Large intestine (tissue), 3 donors: ENCODE data around the gene LSM3. TPM values are rescaled to one million over a fixed set of nuclear protein-coding genes. Genes with fewer than 3 reads are reported as not detected.
A peak's percentile ranks its signal among the peaks of the same experiment; 100 is the strongest.

ENCODE experiments used
- DNase-seq, 2 donors: peaks; one replicate each; pipeline versions ENCODE4 v3.0.0 to v3.0.0-alpha.2; 2013
- H3K27ac ChIP-seq: one replicate; pipeline ENCODE4 v1.5.1; 2013; ENCODE audit warnings: low read length
- H3K27me3 ChIP-seq: 2 replicates; pipeline ENCODE4 v1.6.1; 2013; ENCODE audit warnings: low read length; ENCODE audit not compliant: control insufficient read depth, insufficient read depth
- H3K36me3 ChIP-seq: 2 replicates; pipeline ENCODE4 v1.6.1; 2013; ENCODE audit warnings: low read length; ENCODE audit not compliant: control insufficient read depth, insufficient read depth
- H3K4me1 ChIP-seq: one replicate; pipeline ENCODE4 v1.6.1; 2013; ENCODE audit warnings: low read length; ENCODE audit not compliant: control insufficient read depth, insufficient read depth
- H3K4me3 ChIP-seq: one replicate; pipeline ENCODE4 v1.5.1; 2013; ENCODE audit warnings: low read length
- H3K9me3 ChIP-seq: one replicate; pipeline ENCODE4 v1.6.1; 2013; ENCODE audit warnings: mild to moderate bottlenecking, low read depth, low read length, moderate library complexity; ENCODE audit not compliant: control insufficient read depth
- WGBS: methylation state at CpG from one replicate; pipeline ENCODE4 v1.1.5; 2013; ENCODE audit warnings: low lambda C conversion rate; ENCODE audit not compliant: insufficient coverage; 5-methylcytosine and 5-hydroxymethylcytosine counted together
- polyA plus RNA-seq: library from polyadenylated mRNA; unstranded; fragments of 120-200 nt; gene quantifications from one replicate; pipeline ENCODE4 v1.2.1, GENCODE V29; 2013

Gene LSM3
- polyA plus RNA-seq, 1 donor, result 13.7 TPM

DNA sequence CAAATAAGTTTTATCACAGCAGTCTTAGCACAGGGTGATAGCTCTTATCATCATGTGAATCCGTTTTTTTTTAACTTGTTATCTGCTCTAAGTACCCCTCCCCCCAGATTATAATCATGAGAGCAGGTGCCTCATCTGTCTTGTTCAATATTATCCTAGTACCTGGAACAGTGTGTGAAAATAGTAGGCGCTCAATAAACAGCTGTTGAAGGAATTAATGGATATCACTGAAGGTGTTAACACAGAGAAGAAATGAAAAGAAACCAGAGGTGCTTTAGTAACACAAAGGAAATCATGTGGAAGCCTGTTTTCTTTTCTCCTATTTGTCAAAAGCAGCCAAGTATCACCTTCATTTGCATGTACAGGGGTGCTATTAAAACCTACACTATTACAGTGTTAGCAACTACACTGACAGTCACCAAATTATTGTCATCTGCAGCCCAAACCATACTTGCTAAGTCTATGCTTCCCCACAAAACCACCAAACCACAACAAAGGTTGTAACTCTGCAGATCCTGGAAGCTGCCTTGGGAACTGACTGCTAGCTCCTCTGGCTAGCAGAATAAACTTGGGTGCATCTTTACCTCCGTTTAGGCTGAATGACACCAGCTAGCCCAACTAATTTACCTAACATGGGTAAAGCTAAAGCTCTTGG is 3.1 kb upstream of the LSM3 start:
- no CpG with 5 or more reads among the region's 3 CpGs for WGBS
- Histone ChIP-seq H3K27me3 (no peaks in the 10 kb centered on the region), H3K4me1 (peaks cover 12% of the 10 kb centered on the region), H3K27ac (no peak overlapping the region), H3K9me3 (no peaks in the 10 kb centered on the region), H3K4me3 (no peak overlapping the region), H3K36me3 (peaks cover 24% of the 10 kb centered on the region)
- no peak for DNase-seq

DNA sequence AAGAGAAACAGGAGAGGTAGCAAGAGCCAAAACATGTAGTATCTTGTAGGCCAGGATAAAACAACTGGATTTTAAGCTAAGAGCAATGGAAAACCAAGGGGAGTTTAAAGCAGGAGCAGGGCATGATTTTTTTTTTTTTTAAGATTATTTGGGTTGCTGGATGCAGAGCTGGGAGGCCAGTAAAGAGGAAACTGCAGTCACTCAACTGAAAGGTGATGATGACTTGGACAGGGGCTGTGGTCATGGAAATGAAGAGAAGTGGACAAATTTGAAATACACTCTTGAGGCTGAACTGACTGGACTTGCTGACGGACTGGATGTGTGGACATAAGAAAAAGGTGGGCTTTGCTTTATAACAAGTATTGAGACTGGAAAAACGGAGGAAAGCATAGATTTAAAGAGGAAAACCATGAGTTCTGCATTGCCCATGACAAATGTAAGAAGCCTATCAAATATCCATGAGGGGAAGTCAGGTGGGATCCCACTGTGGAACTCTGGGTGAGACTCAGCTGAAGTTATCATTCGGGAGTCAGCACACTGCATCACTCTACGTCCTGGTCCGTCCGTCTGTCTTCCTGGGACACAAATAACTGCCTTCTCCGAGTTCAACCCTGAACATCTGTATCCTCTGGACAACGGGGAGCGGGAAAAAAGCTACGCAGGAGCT is 904 bp upstream of the LSM3 start:
- no peak for DNase-seq
- Histone ChIP-seq H3K27ac (peak overlapping the region; percentile 80), H3K36me3 (peaks cover 12% of the 10 kb centered on the region), H3K9me3 (no peaks in the 10 kb centered on the region), H3K27me3 (no peaks in the 10 kb centered on the region), H3K4me3 (peak overlapping the region; percentile 94), H3K4me1 (peaks cover 12% of the 10 kb centered on the region)
- WGBS, result 33% methylated on average over 2 of the region's 10 CpGs

DNA sequence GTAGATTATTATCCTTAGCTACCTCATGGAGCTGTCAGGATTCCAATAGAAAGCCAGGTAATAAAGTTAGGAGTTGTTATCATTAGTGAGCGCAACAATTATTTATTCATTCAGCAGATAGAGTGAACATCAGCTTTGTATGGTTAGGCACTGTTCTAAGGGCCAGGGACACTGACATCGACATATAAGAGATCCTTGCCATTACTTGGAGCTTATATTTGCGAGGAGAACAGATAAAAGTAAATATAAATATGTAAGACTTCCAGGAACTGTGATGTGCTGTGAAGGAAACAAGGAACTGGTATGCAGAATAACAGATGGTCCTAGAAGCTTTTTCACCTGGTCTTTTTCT is 473 bp downstream of the LSM3 start:
- Histone ChIP-seq H3K27ac (peak overlapping the region; percentile 59), H3K36me3 (peaks cover 16% of the 10 kb centered on the region), H3K9me3 (no peaks in the 10 kb centered on the region), H3K4me1 (peaks cover 12% of the 10 kb centered on the region), H3K4me3 (peak overlapping the region; percentile 94), H3K27me3 (no peaks in the 10 kb centered on the region)
- 0% methylated on average over 2 of the region's 3 CpGs for WGBS
- DNase-seq, result no peak

DNA sequence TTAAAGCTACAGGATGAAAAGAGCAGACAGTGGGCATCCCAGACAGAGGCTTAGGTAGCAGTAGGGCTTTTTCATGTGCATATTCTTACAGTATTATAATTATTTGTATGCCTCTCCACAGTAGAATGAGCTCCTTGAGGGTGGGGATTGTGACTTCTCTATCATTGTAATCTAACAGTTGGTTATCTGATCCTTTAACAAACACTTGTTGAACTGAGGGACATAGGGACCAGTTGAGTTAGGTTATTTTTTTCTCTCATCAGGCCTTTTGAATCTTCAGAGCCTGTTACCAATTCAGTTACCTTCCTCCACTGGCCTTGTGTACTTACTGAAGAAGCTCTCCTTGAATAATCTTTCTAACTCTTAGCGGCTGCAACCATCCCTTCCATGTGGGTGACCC is 1.2 kb downstream of the LSM3 start:
- Histone ChIP-seq H3K4me3 (no peak overlapping the region), H3K4me1 (peaks cover 12% of the 10 kb centered on the region), H3K36me3 (peaks cover 17% of the 10 kb centered on the region), H3K9me3 (no peaks in the 10 kb centered on the region), H3K27ac (no peak overlapping the region), H3K27me3 (no peaks in the 10 kb centered on the region)
- DNase-seq, result no peak
- 80% methylated on average over 1 of the region's 1 CpG for WGBS

DNA sequence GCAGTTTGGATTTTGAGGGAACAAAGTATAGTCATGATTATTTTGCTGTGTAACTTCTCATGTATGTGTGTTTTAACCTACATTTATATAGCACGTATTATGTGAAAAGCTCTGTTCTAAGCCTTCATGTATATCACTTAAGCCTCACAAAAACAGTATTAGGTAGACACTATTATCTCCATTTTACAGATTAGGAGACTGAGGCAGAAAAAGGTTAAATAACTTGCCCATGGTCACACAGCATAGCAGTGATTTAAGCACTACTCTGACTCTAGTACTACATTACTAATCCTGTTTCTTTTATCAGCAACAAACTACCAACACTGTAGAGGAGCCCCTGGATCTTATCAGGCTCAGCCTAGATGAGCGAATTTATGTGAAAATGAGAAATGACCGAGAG is 2.6 kb downstream of the LSM3 start:
- no peak overlapping the region for H3K27ac ChIP-seq
- no peaks in the 10 kb centered on the region for H3K27me3 ChIP-seq
- peaks cover 12% of the 10 kb centered on the region for H3K4me1 ChIP-seq
- no peak overlapping the region for H3K4me3 ChIP-seq
- H3K9me3 ChIP-seq, result no peaks in the 10 kb centered on the region
- WGBS, result 100% methylated on average over 1 of the region's 3 CpGs
- DNase-seq, result no peak
- H3K36me3 ChIP-seq, result peaks cover 28% of the 10 kb centered on the region

DNA sequence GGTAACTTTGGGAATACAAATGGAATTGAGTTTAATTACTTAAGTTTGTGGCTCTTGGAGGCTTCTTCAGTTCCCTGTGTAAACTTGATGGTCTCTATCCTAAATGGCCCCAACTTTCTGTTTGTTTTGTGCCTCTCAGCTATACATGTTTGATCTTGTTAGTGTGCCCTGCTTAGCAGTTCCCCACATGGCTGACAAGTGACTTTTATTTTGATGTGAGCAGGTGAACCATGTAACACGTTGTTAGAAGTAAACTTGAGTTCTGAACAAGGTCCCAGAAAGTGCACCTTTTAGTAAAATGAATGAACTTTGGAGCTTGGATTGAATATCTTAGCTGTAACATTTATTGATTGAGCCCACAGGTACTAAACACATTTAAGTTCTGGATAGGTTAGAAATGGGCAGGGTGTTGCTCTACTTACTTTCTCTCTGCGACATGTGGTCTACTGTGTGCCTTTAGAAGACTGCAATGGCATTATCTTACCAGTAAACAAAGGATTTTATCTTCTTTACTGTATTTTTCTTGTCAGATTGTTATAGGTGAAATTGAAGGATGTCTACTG is 4.5 kb downstream of the LSM3 start:
- Histone ChIP-seq H3K4me3 (no peak overlapping the region), H3K36me3 (peaks cover 41% of the 10 kb centered on the region), H3K27me3 (no peaks in the 10 kb centered on the region), H3K4me1 (peaks cover 4% of the 10 kb centered on the region), H3K9me3 (no peaks in the 10 kb centered on the region), H3K27ac (no peak overlapping the region)
- WGBS, result 40% methylated on average over 1 of the region's 2 CpGs
- peak in 1 of 2 donors; percentile 13 for DNase-seq

DNA sequence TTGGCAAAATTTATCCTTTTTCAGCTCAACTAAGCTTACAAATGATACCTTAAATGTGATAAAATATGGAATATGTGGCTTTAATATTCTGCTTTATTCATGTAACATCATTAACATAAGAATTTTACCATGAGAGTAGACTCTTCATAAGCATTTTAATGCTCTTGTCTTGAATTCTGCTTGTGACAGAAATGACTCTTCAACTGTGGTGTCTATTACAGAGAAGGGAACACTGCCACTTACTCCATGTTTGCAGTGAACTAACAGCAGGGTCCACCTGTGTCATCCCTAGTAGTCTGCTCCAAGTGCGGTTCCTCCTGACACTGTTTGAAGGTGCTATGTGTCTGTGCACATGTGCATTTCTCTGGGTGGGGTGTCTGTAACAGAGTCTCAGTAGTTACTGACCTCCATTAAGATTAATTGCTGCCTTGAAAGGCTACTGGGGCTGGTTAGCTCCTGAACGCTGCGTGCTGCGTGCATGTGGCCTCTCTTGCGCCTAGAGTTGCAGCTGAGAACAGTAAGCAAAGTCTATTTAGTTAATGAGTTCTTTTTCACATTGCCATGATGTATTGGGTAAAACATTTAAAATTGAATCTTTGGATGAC is 8.3 kb downstream of the LSM3 start:
- H3K9me3 ChIP-seq, result no peaks in the 10 kb centered on the region
- no peak overlapping the region for H3K27ac ChIP-seq
- no peak overlapping the region for H3K4me3 ChIP-seq
- WGBS, result no CpG with 5 or more reads among the region's 5 CpGs
- no peaks in the 10 kb centered on the region for H3K4me1 ChIP-seq
- no peak for DNase-seq
- H3K36me3 ChIP-seq, result peaks cover 33% of the 10 kb centered on the region
- H3K27me3 ChIP-seq, result no peaks in the 10 kb centered on the region

DNA sequence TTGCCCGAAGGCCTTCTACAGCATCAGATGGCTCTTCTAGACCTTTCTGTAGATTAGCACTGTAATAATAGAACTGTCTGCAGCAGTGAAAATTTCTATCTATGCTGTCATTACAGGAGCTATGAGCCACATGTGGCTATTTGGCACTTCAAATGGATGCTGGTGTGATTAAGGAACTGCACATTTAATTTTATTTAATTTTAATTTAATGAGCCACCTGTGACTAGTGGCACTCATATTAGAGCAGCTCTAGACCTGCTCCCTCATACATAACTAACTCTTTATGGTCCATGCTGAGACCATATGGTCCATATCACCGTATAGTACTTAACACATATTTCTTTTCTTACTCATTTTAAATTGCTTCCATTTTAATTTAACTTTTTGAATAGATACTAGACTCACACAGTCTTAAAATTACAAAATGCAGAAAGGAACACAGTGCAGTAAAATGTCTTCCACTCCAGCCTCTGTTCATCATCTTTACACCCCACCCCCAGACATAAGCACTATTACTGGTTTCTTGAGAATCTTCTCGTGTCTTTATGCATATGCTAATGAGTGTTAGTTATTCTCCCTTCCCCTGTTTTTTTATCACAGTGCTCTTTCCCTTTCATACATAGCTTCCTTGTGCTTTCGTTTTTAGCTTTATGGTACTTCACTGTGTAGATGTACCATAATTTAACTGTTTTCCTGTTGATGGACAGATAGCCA is 9.6 kb downstream of the LSM3 start:
- no peaks in the 10 kb centered on the region for H3K9me3 ChIP-seq
- no peaks in the 10 kb centered on the region for H3K4me1 ChIP-seq
- H3K27ac ChIP-seq, result no peak overlapping the region
- H3K27me3 ChIP-seq, result no peaks in the 10 kb centered on the region
- no peak for DNase-seq
- H3K36me3 ChIP-seq, result peaks cover 29% of the 10 kb centered on the region
- no peak overlapping the region for H3K4me3 ChIP-seq
- WGBS, result 63% methylated on average over 2 of the region's 4 CpGs

DNA sequence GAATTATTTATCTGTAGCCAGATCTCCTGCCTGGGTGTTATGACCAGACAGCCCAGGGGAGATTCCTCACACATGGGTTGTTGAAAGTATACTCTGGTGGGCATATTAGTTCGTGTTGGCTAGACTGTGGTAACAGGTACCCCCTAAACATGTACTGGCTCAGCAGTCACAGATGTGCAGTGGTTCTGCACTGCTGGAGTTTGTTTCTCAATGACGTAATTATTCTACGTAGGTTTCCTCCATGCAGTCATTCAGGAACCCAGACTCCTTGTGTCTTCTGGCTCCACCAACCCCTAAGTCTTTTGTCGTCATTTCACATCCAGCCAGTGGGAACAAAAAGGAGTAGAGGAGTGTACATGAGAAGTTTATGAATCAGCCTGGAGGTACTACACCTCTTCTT is 16.2 kb downstream of the LSM3 start:
- Histone ChIP-seq H3K27ac (no peak overlapping the region), H3K27me3 (no peaks in the 10 kb centered on the region), H3K9me3 (no peaks in the 10 kb centered on the region), H3K4me1 (no peaks in the 10 kb centered on the region), H3K36me3 (peaks cover 38% of the 10 kb centered on the region), H3K4me3 (no peak overlapping the region)
- WGBS, result no CpG with 5 or more reads among the region's 4 CpGs
- DNase-seq, result no peak

DNA sequence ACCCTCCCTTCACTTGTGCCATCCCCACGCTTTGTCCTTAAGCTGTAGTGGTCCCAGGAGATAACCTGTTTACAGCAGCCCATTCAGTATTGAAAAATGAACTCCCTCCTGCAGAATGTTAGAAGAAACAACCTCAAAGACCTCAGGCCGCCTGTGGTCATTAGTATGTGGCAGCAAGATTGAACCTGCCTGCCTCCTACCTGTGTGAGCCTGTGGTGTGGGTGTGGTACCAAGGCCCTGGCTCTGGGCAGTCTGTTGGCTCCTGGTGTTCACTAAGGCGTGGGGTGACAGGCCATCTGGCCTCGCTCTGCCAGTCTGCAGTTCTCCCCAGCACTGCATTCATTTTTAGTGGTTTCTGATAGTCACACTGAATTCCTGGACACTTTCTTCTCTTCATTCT is 21.0 kb downstream of the LSM3 start:
- no peak overlapping the region for H3K27ac ChIP-seq
- H3K27me3 ChIP-seq, result no peaks in the 10 kb centered on the region
- 83% methylated on average over 1 of the region's 4 CpGs for WGBS
- peaks cover 36% of the 10 kb centered on the region for H3K4me1 ChIP-seq
- no peaks in the 10 kb centered on the region for H3K9me3 ChIP-seq
- peaks cover 34% of the 10 kb centered on the region for H3K36me3 ChIP-seq
- DNase-seq, result no peak
- no peak overlapping the region for H3K4me3 ChIP-seq
